NOMO-1 treated with dmso at 0.1 percent for 144 hours (cell line): ENCODE results near the gene EMP2.
"Not testable (repeated sequence)": the region's sequence is repeated elsewhere in the genome, so short reads cannot be mapped to it uniquely, and the experiment has no call there.

ENCODE experiments used
- DNase-seq: peaks from one replicate; lab custom pipeline; 2025; ENCODE audit not compliant: unreplicated experiment; lab: John Stamatoyannopoulos, UW

Gene EMP2

GRCh38 chr16:10578474-10579316 lies 1.7 kb downstream of the EMP2 start:
- no peak for DNase-seq

GRCh38 chr16:10577305-10578202 lies 2.8 kb downstream of the EMP2 start:
- DNase-seq = no peak

- no peak for DNase-seq
These were observed 3.8 kb downstream of the EMP2 start for GRCh38 chr16:10576390-10577304.

- no peak for DNase-seq
These were observed 4.8 kb downstream of the EMP2 start for GRCh38 chr16:10575506-10576130.

GRCh38 chr16:10572611-10573010 lies 7.8 kb downstream of the EMP2 start:
- no peak for DNase-seq

GRCh38 chr16:10571354-10571753 lies 9.0 kb downstream of the EMP2 start:
- no peak for DNase-seq

GRCh38 chr16:10569621-10570020 lies 10.8 kb downstream of the EMP2 start:
- no peak for DNase-seq

GRCh38 chr16:10566613-10567012 lies 13.8 kb downstream of the EMP2 start:
- no peak for DNase-seq

- no peak for DNase-seq
These were observed 15.2 kb downstream of the EMP2 start for GRCh38 chr16:10565167-10565566.

GRCh38 chr16:10564591-10564990 lies 15.8 kb downstream of the EMP2 start:
- no peak for DNase-seq

- no peak for DNase-seq
These were observed 18.0 kb downstream of the EMP2 start for GRCh38 chr16:10562361-10562899.

- no peak for DNase-seq
These were observed 19.0 kb downstream of the EMP2 start for GRCh38 chr16:10561425-10561824.

- no peak for DNase-seq
These were observed 19.4 kb downstream of the EMP2 start for GRCh38 chr16:10561001-10561400.

GRCh38 chr16:10559792-10560191 lies 20.6 kb downstream of the EMP2 start:
- not testable (repeated sequence) for DNase-seq

- DNase-seq = no peak
These were observed 21.4 kb downstream of the EMP2 start for GRCh38 chr16:10558746-10559641.

GRCh38 chr16:10558305-10558704 lies 22.1 kb downstream of the EMP2 start:
- no peak for DNase-seq

GRCh38 chr16:10557750-10558149 lies 22.6 kb downstream of the EMP2 start:
- DNase-seq = no peak

GRCh38 chr16:10556236-10556635 lies 24.2 kb downstream of the EMP2 start:
- no peak for DNase-seq

GRCh38 chr16:10554569-10554968 lies 25.8 kb downstream of the EMP2 start:
- DNase-seq = no peak
